Peyer's patch (tissue), 4 donors: ENCODE data around the gene ZEB1.

Experiments used
- CTCF ChIP-seq, 6 experiments: fragments of 450-650 bp in 4 of 6; fragments of 200-600 bp in 2 of 6; sonication (generic) in 1 of 6; IDR thresholded peaks; one replicate each; pipeline ENCODE4 v1.5.1; 2017 to 2019; ENCODE audit warnings: antibody characterized with exemption in 6 of 6, mild to moderate bottlenecking in 3 of 6, moderate library complexity in 1 of 6
- POLR2A ChIP-seq, 2 donors: fragments of 450-650 bp; IDR thresholded peaks; one replicate each; pipeline ENCODE4 v1.5.1; 2017; ENCODE audit warnings: antibody characterized with exemption in 2 of 2, mild to moderate bottlenecking in 2 of 2, moderate library complexity in 2 of 2

- no peak for TF ChIP-seq CTCF (IDR thresholded peaks at IDR 0.05)
- no peak for TF ChIP-seq POLR2A (IDR thresholded peaks at IDR 0.05)
Measured at GRCh38 chr10:31291123-31291522, 27.9 kb upstream of the ZEB1 start.
